NCI-H2029 (cell line): ENCODE data around the gene EYS.

ENCODE experiments used
- DNase-seq: peaks from one replicate; lab custom pipeline; 2025; lab: John Stamatoyannopoulos, UW

EYS gene

GRCh38 chr6:64591676-64592036, 1115.4 kb downstream of the EYS start:
- DNase-seq: no peak

- DNase-seq: no peak
Measured at GRCh38 chr6:64590965-64591675, 1115.9 kb downstream of the EYS start.

- no peak for DNase-seq
Measured at GRCh38 chr6:64589961-64590360, 1117.1 kb downstream of the EYS start.

GRCh38 chr6:64580346-64580745, 1126.7 kb downstream of the EYS start:
- no peak for DNase-seq

- no peak for DNase-seq
Measured at GRCh38 chr6:64553249-64553786, 1153.7 kb downstream of the EYS start.

- DNase-seq: no peak
Measured at GRCh38 chr6:64547594-64548268, 1159.3 kb downstream of the EYS start.

- DNase-seq: no peak
Measured at GRCh38 chr6:64539917-64540316, 1167.1 kb downstream of the EYS start.

- no peak for DNase-seq
Measured at GRCh38 chr6:64538722-64539121, 1168.3 kb downstream of the EYS start.

GRCh38 chr6:64527899-64528298, 1179.1 kb downstream of the EYS start:
- DNase-seq: no peak

- DNase-seq: no peak
Measured at GRCh38 chr6:64522859-64523258, 1184.2 kb downstream of the EYS start.

GRCh38 chr6:64520050-64520449, 1187.0 kb downstream of the EYS start:
- no peak for DNase-seq

- no peak for DNase-seq
Measured at GRCh38 chr6:64516393-64516792, 1190.6 kb downstream of the EYS start.

- DNase-seq: no peak
Measured at GRCh38 chr6:64507661-64508060, 1199.4 kb downstream of the EYS start.

- no peak for DNase-seq
Measured at GRCh38 chr6:64505312-64505711, 1201.7 kb downstream of the EYS start.

GRCh38 chr6:64504503-64504902, 1202.5 kb downstream of the EYS start:
- no peak for DNase-seq

- DNase-seq: no peak
Measured at GRCh38 chr6:64502801-64503200, 1204.2 kb downstream of the EYS start.

- no peak for DNase-seq
Measured at GRCh38 chr6:64497634-64498033, 1209.4 kb downstream of the EYS start.

GRCh38 chr6:64489763-64490162, 1217.3 kb downstream of the EYS start:
- DNase-seq: no peak

GRCh38 chr6:64486578-64487351, 1220.3 kb downstream of the EYS start:
- no peak for DNase-seq

- DNase-seq: no peak
Measured at GRCh38 chr6:64483956-64484499, 1223.0 kb downstream of the EYS start.

- DNase-seq: no peak
Measured at GRCh38 chr6:64482631-64483030, 1224.4 kb downstream of the EYS start.

- DNase-seq: no peak
Measured at GRCh38 chr6:64479134-64479533, 1227.9 kb downstream of the EYS start.

GRCh38 chr6:64477391-64477790, 1229.6 kb downstream of the EYS start:
- DNase-seq: no peak
